Thyroid gland (tissue), 4 donors: ENCODE results near the gene RALGPS2. TPM values are rescaled to one million over a fixed set of nuclear protein-coding genes. Genes with fewer than 3 reads are reported as not detected.

Experiments
- DNase-seq, 2 donors: peaks; one replicate each; pipeline ENCODE4 v3.0.0-alpha.2; 2019
- H3K27ac ChIP-seq, 3 donors: fragments of 200-600 bp; sonication (generic); 1 replicate in 2 of 3; 2 replicates in 1 of 3; pipeline ENCODE4 v1.5.1; 2016 to 2019; ENCODE audit warnings: mild to moderate bottlenecking in 1 of 3, moderate library complexity in 1 of 3
- H3K27me3 ChIP-seq: fragments of 200-600 bp; sonication (generic); one replicate; pipeline ENCODE4 v1.5.1; 2019
- H3K36me3 ChIP-seq, 2 donors: fragments of 200-600 bp; sonication (generic); one replicate each; pipeline ENCODE4 v1.5.1; 2016 to 2019
- H3K4me1 ChIP-seq, 2 donors: fragments of 200-600 bp; sonication (generic); one replicate each; pipeline ENCODE4 v1.5.1; 2017 to 2019
- H3K4me3 ChIP-seq, 3 donors: fragments of 200-600 bp; sonication (generic); replicated peaks in 1 of 3; 1 replicate in 2 of 3; 2 replicates in 1 of 3; pipeline ENCODE4 v1.5.1; 2016; ENCODE audit warnings: mild to moderate bottlenecking in 1 of 3
- H3K9me3 ChIP-seq: fragments of 200-600 bp; sonication (generic); one replicate; pipeline ENCODE4 v1.5.1; 2017
- POLR2A ChIP-seq, 2 donors: fragments of 450-650 bp; IDR thresholded peaks; one replicate each; pipeline ENCODE4 v1.6.1; 2017; ENCODE audit warnings: antibody characterized with exemption in 2 of 2, mild to moderate bottlenecking in 2 of 2, moderate library complexity in 1 of 2
- WGBS, 2 donors: methylation state at CpG; one replicate each; pipeline ENCODE4 v1.1.5; 2017; 5-methylcytosine and 5-hydroxymethylcytosine counted together
- intact Hi-C: fragments of 100-400 bp; cut with DNase I; formaldehyde crosslinking; loops from one replicate; pipeline ENCODE4 v1.15.1; 2023
- total RNA-seq, 4 donors: library from RNA; depleted of rRNA; stranded (reverse); fragments of >200 nt; gene quantifications; one replicate each; pipeline ENCODE4 v1.2.3, GENCODE V29; 2016
- TF ChIP-seq, protein P1 (sequence below), 6 experiments: fragments of 200-600 bp in 3 of 6; fragments of 450-650 bp in 3 of 6; sonication (generic) in 3 of 6; IDR thresholded peaks; one replicate each; pipeline ENCODE4 v1.5.1; 2016 to 2019; ENCODE audit warnings: antibody characterized with exemption in 6 of 6, mild to moderate bottlenecking in 2 of 6, inconsistent platforms in 1 of 6, moderate library complexity in 1 of 6

Gene RALGPS2
- total RNA-seq, 4 donors from 2014 or later = 15.3 to 31.4 (median 17.7) TPM

DNA sequence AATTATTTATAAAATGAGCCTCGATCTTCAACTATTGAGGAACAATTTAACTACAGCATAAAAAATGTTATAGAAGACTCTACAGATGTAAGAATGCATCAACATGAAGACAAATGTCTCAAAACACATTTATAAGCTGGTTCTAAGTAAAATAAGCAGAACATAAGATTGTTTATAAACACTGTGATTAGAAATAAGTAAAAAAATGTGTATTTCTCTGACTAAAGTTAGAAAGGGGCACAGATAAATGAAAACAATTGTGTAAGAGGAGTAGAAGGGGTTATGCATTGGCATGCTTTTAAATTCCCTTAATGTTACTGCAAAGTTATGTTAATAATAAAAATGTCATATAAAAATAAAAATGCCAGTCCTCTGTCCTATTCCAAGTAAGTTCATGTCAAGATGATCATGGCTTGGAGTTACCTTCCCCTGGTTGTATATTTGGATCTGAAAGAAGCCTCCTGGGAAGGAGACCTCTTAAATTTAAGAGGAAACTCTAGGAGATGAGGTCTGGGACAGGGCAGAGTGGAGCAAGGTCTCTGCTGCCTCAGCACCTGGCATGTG lies 230.4 kb downstream of the RALGPS2 start:
- H3K9me3 ChIP-seq = no peaks in the 10 kb centered on the region
- H3K4me1 ChIP-seq = no peaks in the 10 kb centered on the region
- DNase-seq = no peak
- H3K27ac ChIP-seq = no peak overlapping the region
- TF ChIP-seq, protein P1, sequence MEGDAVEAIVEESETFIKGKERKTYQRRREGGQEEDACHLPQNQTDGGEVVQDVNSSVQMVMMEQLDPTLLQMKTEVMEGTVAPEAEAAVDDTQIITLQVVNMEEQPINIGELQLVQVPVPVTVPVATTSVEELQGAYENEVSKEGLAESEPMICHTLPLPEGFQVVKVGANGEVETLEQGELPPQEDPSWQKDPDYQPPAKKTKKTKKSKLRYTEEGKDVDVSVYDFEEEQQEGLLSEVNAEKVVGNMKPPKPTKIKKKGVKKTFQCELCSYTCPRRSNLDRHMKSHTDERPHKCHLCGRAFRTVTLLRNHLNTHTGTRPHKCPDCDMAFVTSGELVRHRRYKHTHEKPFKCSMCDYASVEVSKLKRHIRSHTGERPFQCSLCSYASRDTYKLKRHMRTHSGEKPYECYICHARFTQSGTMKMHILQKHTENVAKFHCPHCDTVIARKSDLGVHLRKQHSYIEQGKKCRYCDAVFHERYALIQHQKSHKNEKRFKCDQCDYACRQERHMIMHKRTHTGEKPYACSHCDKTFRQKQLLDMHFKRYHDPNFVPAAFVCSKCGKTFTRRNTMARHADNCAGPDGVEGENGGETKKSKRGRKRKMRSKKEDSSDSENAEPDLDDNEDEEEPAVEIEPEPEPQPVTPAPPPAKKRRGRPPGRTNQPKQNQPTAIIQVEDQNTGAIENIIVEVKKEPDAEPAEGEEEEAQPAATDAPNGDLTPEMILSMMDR (IDR thresholded peaks at IDR 0.05) = no peak
- no peak for TF ChIP-seq POLR2A (IDR thresholded peaks at IDR 0.05)
- 86 to 91% methylated on average over 1 of the region's 1 CpG for WGBS, 2 donors
- intact Hi-C loops = no loop called here
- H3K36me3 ChIP-seq = no peaks in the 10 kb centered on the region
- H3K4me3 ChIP-seq = no peak overlapping the region
- no peaks in the 10 kb centered on the region for H3K27me3 ChIP-seq

DNA sequence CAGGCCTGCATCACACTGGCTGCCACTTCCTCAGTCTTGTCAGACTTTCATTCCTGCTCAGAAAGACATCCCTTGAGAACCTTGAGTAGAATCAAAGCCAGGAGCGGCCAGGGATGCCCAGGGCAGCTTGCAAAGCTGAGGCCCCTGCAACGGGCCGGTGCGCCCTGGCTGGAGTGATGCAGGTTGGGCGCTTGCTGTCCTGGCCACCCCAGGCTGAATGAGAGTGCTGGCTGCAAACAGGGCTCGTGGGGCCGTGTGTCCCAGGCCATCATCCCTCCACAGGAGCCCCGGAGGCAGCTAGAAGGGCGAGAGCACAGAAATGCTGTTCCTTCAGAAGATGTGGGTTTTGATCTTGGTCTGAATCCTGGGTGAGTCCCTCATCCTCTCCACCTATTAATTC lies 233.4 kb downstream of the RALGPS2 start:
- intact Hi-C loops = no loop called here
- Histone ChIP-seq H3K4me3 (no peak overlapping the region), H3K4me1 (peaks cover 0 to 10% of the 10 kb centered on the region in 2 donors), H3K27me3 (no peaks in the 10 kb centered on the region), H3K36me3 (no peaks in the 10 kb centered on the region), H3K9me3 (no peaks in the 10 kb centered on the region), H3K27ac (no peak overlapping the region)
- no peak for DNase-seq
- 92 to 94% methylated on average over 9 of the region's 9 CpGs for WGBS, 2 donors
- TF ChIP-seq, protein P1 (IDR thresholded peaks at IDR 0.05) = no peak
- no peak for TF ChIP-seq POLR2A (IDR thresholded peaks at IDR 0.05)

DNA sequence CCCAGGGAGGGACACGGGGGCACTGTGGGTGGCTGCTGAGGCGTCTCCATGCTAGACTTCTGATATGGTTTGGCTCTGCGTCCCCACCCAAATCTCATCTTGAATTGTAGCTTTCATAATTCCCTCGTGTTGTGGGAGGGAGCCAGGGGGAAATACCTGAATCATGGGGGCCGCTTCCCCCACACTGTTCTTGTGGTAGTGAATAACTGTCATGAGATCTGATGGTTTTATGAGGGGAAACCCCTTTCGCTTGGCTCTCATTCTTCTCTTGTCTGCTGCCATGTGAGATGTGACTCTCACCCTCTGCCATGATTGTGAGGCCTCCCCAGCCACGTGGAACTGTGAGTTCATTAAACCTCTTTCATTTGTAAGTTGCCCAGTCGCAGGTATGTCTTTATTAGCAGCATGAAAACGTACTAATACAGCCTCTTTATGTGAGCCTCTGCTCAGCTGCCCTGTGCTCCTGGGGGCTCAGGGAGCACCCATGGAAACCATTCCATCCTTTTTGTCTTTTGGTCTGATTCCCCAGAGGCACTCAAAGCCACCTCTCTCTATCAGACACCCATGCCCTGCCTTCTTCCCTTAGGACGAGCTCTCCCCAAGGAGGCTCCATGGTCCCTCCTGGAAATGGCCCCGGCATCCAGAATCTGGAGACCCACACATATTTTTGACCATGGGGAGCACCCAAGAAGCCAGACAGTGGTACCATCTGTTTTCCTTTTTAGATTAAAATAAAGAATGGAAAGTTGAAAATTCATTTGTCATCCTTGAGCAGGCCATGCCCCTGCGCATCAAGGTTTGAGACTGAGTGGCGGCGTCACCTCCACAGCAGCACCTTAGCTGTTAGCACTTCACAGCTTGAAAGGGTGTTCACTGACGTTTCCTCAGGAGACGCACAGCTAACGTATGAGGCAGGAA lies 234.8 kb downstream of the RALGPS2 start:
- Histone ChIP-seq H3K4me3 (no peak overlapping the region), H3K36me3 (no peaks in the 10 kb centered on the region), H3K9me3 (no peaks in the 10 kb centered on the region), H3K4me1 (peaks cover 0 to 10% of the 10 kb centered on the region in 2 donors), H3K27ac (no peak overlapping the region), H3K27me3 (no peaks in the 10 kb centered on the region)
- TF ChIP-seq, protein P1 (IDR thresholded peaks at IDR 0.05) = no peak
- TF ChIP-seq POLR2A (IDR thresholded peaks at IDR 0.05) = no peak
- no peak for DNase-seq
- intact Hi-C loops = no loop called here
- WGBS, 2 donors = 89% methylated on average over 17 of the region's 17 CpGs

DNA sequence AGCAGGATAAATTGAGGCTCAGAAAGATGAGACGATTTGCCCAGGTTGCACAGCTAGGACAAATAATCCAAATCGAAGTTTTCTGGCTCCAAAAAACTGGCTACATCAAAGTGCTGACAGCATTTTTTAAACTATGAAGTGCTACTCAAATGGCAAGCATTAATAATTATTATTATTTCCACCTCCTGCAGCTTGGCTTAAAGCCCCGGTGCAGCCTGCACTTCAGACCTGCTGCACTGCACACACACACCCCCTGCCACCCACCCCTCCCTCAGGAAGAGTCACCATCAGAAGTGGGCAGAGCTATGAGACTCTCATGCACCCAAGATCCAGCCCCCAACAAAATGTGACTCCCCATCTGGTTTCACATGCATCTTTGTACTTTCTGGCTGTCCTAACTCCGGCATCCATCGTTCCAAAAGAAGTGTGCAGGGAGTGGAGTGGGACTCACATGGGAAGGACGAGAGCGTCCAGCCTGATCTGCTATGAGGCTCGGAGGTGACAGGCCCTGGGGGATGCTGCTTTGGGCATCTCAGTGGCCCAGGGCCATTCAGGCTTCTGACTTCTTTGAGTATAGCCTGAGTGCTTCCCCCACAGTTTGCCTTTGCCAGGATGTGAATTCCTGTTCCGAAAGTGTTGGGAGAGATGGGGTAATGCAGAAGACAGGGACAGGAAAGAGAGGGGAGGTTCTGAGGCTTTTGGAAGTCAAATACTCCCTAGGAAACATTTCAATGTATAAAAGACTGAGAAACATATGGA lies 235.6 kb downstream of the RALGPS2 start:
- no peaks in the 10 kb centered on the region for H3K9me3 ChIP-seq
- H3K27me3 ChIP-seq = no peaks in the 10 kb centered on the region
- H3K4me1 ChIP-seq = peaks cover 0 to 10% of the 10 kb centered on the region in 2 donors
- intact Hi-C loops = no loop called here
- TF ChIP-seq, protein P1 (IDR thresholded peaks at IDR 0.05) = no peak
- TF ChIP-seq POLR2A (IDR thresholded peaks at IDR 0.05) = no peak
- no peak overlapping the region for H3K27ac ChIP-seq
- WGBS, 2 donors = 66 to 73% methylated on average over 9 of the region's 9 CpGs
- no peak for DNase-seq
- no peak overlapping the region for H3K4me3 ChIP-seq
- no peaks in the 10 kb centered on the region for H3K36me3 ChIP-seq
